NCI-H1417 (cell line): Measurements from ENCODE around the gene SPSB3.

Experiments used
- DNase-seq, 3 experiments: peaks; one replicate each; lab custom pipeline; 2025; lab: John Stamatoyannopoulos, UW

Gene SPSB3

DNA sequence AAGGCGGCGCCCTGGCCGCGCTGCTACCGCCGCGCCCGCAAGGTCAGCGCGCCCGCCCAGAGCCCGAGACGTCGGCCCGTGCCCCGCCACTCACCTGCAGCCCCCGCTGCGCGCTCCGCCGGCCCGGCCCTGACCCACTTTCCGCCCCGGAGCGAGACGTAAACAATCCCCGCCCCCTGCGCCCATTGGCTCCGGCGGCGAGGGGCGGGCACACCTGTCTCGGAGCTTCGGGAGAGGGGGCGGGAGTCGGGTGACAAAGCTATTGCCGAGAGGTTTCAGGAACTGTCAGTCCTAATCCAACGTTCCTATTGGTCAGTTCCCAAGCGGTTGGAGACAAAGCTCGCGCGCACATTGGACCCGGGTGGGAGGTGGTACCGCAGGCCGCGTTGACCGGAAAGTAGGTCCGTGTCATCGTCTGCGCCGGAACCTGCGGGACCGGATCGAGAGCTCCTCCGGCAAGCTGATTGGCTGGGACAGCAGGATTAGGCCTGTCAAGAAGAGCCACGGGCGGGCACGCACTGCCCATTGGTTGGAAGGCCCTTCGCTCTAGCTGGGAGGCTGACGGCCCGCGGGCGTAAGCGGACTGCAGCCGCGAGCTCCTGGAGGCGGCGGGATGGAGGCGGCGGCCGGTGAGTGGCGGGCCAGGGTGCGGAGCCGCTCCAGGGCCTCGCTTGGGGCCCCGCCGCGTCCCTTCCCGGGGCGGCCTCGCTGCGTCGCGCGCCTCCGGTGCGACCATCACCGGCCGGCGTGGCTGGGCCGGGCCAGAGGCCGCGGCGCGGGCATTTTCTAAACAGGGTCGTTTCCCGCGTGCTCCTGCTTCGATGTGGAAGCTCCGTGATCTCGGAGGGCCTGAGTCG, at the start of gene SPSB3, which contains the start of gene NUBP2:
SPSB3 (minus strand) TSS at position 164 of the 857 bp plus-strand sequence. CDS start 1,088 bp downstream, outside the sequence.
NUBP2 (plus strand) TSS at position 553 of the 857 bp plus-strand sequence; CDS start at position 614, 61 bp downstream.
- DNase-seq = peak; percentile 99 to 100 (median 100)

DNA sequence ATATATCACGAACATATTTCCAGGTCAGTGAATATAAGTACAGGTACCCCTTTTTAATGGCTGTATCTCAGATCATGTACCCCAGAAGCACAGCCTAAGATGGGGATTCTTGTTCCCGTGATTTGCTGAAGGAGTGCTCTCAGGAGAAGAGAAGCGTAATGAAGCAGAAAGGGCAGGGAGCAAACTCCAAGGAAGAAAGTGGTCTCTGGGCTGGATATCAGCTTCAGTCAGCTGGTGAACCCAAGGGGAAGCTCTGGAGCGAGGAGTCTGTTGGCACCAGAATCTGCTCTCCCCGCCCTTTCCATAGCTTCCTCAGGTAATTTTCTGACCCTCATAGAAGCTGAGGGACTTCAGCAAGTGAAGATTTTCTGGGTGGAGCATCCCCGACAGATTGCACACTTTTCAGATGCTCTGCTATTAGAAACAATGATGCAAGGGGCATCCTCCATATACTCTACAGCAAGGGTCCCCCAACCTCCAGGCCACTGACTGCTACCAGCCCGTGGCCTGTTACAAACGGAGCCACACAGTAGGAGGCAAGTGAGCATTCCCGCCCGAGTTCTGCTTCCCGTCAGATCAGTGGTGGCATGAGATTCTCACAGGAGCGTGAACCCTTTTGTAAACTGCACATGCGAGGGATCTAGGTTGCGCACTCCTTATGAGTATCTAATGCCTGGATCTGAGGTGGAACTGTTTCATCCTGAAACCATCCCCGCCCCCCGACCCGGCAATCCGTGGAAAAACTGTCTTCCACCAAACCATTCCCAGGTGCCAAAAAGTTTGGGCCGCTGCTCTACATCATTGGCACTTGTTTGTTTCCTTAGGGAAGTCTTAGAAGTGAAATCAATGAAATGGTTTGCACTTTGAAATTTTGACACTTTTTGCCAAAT, 49.1 kb upstream of the SPSB3 start:
- DNase-seq = no peak

GRCh38 chr16:1830213-1830612, 47.8 kb upstream of the SPSB3 start:
- no peak for DNase-seq

- no peak for DNase-seq
Observed at GRCh38 chr16:1828645-1829410, 46.5 kb upstream of the SPSB3 start.

- peak; percentile 95 to 98 (median 97) for DNase-seq
Observed at GRCh38 chr16:1826691-1827573, 44.6 kb upstream of the SPSB3 start, which contains the start of the genes FAHD1 and HAGH. FAHD1 (plus strand) TSS chr16:1827206; CDS start chr16:1827239, 33 bp downstream. HAGH (minus strand) TSS chr16:1826825; CDS start chr16:1826787, 38 bp downstream.

- peak; percentile 76 to 81 (median 78) for DNase-seq
Observed at GRCh38 chr16:1825864-1826690, 43.7 kb upstream of the SPSB3 start.

DNA sequence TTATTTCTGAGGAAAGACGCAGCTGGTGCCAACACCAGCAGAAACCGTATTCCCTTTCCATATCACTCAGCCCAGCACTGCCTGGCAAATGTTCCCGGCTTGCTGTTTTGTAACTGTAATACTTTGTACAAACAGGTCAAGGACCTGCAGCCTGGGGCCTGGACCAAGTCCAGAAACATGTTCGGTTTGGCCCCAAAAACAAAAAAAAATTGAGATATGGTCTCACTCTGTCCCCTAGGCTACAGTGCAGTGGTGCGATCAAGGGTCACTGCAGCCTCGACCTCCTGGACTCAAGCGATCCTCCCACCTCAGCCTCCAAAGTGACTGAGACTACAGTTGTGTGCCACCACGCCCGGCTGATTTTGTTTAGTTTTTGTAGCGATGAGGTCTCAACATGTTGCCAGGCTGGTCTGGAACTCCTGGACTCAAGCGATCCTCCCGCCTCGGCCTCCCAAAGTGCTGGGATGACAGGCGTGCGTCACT, 43.1 kb upstream of the SPSB3 start:
- no peak for DNase-seq

- no peak for DNase-seq
Observed at GRCh38 chr16:1823821-1824220, 41.5 kb upstream of the SPSB3 start.

GRCh38 chr16:1822801-1823200, 40.4 kb upstream of the SPSB3 start:
- DNase-seq = no peak

DNA sequence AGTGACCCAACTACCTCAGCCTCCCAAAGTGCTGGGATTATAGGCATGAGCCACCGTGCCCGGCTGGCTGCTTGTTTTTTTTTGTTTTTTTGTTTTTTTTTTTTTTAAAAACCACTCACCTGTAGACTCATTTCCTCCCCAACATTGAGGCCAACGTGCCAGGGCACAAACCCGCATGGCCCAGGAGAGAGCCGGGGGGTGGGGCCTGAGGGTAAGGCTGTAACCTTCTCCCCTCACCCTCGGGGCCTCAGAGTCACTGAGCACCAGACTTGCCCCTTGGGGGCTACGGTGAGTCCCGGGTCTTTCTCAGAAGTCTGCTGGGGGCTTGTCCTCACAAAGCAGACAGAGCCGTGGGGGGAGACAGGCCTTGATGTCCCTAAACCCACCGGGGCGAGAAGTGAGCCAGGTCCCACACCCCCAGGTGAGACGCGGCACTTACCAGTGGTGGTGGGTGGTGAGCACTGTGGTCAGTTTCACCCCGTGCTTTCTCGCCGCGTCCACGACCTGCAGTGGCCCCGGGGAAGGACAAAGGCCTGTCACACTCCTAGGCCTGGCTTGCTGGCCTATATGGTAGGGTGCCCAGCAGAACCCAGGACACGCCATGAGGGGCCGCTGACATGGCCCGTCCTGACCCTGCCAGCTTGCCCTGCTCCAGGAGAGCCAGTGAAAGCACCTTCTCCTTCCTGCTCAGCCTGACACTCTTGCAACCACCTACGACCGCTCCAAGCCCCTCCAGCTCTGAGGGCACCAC, 39.7 kb upstream of the SPSB3 start:
- no peak for DNase-seq

DNA sequence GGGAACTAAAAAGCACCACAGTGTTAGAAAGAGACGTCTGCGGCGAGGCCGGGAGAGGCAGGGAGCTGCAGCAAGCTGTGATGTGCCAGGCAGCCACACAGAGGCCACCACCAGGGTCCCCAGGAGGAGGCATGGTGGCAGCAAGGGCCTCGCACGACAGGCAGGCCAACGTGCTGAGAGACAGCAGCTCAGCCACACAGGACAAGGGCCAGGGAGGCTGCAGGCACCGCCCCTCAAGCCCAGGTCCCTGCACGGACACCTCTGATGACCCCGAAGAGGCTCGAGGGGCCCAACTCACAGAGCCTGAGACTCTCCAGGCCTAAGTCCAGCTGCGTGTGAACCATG, 38.5 kb upstream of the SPSB3 start:
- no peak for DNase-seq

DNA sequence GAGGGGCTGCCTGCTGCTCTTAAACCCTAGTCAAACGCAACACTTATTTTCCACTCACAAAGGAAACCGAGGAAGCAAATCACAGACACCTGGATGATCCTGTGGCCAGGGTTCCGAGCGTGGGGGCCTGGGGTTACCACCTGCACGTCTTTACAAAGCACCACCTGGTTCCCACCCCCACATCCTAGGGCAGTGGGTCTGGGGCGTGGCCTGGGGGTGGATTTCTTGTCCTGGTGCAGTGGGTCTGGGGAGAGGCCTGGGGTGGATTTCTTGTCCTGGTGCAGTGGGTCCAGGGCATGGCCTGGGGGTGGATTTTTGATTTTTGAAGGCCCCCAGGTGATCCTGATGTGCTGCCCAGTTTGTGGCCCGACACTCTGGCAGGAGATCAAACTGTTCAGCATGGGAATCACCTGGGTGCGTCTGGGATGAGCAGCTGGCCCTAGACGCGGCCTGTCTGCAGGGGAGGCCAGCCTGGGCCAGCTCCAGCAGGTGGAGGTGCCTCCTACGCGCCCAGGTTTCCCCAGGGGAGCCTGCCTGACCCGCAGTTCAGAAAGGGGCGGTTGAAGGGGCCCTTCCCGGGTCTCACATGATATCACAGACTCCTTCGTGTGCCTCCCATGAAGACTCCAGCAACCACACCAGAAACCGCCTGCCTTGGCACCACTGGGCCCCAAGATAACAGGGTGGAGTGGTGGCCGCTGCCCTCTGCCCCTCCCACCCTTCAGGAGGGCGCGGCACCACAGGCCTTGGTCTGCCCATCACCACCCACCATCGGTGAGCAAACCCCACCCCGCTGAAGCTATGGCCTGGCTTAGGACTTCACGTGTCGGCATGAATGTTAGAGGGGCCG, 38.0 kb upstream of the SPSB3 start:
- DNase-seq = no peak

GRCh38 chr16:1819611-1820010, 37.2 kb upstream of the SPSB3 start:
- no peak for DNase-seq

DNA sequence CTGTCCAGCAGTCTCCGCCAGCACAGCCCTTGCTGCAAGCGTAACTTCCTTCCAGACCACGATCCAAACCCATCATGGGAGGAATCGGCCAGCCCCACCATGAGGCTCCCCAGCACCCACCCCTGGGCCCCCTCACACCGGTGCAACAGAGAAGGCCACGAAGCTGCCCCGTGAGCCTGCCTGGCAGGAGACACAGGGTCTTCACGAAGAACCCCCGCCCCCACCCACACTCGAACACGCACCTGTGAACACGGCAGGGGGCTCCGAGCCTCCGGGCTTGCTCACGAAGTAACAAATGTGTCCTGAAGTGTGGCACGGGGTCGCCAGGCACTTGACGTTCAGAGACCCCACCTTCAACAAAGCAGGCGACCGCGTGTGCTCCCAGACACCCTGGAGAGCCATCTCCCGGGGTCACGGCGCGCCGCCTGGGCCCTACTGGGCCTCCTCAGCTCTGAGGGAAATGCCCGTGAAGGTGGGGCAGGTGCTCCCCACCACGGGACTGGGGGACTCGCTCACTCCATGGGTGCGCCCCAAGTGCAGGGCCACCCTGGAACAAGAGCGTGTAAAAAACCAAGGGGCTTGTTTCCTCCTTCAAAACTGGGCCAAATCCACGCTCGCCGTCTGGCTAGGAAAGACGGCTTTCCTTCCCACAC, 36.6 kb upstream of the SPSB3 start:
- no peak for DNase-seq

- DNase-seq = no peak
Observed at GRCh38 chr16:1818204-1818872, 36.0 kb upstream of the SPSB3 start.

- no peak for DNase-seq
Observed at GRCh38 chr16:1817716-1818115, 35.3 kb upstream of the SPSB3 start.

DNA sequence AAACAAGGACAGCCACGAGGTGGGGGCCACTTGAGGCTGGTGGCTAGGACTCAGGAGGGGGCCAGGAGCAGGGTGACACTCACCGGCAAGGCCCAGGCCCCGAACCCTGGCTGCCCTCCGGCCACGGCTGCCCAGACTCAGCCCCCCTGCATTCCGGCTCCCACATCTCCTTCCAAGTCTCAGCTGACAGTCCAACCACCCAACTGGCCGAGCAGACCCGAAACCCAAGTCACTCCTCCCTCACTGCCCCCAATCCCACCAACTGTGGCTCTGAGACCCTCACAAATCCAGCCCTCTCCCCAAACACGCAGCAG, 34.9 kb upstream of the SPSB3 start:
- DNase-seq = no peak
